A549 (cell line): ENCODE data around the gene IFNA8.

Source experiments
- POLR2A ChIP-seq: IDR thresholded peaks from 2 replicates; pipeline ENCODE4 v1.6.1; 2012; ENCODE audit warnings: mild to moderate bottlenecking, low read length
- REST ChIP-seq: fragments of 200-600 bp; sonication (generic); IDR thresholded peaks from 2 replicates; pipeline ENCODE4 v1.6.1; 2016; ENCODE audit warnings: antibody characterized with exemption, mild to moderate bottlenecking, moderate library complexity
- SREBF2 ChIP-seq: fragments of 450-650 bp; IDR thresholded peaks from 2 replicates; pipeline ENCODE4 v1.6.1; 2014; ENCODE audit warnings: mild to moderate bottlenecking, moderate library complexity

GRCh38 chr9:21432672-21433425, 23.9 kb downstream of the IFNA8 start:
- no peak for TF ChIP-seq SREBF2
- no peak for TF ChIP-seq REST
- no peak for TF ChIP-seq POLR2A
